Erythroblast (primary cell): Measurements from ENCODE around the gene CDC27.

ENCODE experiments used
- GATA1 ChIP-seq: IDR thresholded peaks from 2 replicates; pipeline ENCODE4 v1.6.1; 2011; ENCODE audit warnings: low read depth, mild to moderate bottlenecking, control low read depth, low read length, moderate library complexity
- POLR2A ChIP-seq: IDR thresholded peaks from 2 replicates; pipeline ENCODE4 v1.6.1; 2011; ENCODE audit warnings: mild to moderate bottlenecking, low read length

GRCh38 chr17:47204722-47205418 lies 15.8 kb upstream of the CDC27 start:
- no peak for TF ChIP-seq POLR2A
- no peak for TF ChIP-seq GATA1
